GM19351 (cell line): ENCODE results near the gene RNF157.

Experiments used
- ATAC-seq: cut with Tn5 transposase; IDR thresholded peaks from one replicate; pipeline ENCODE4 v1.9.1; 2021; ENCODE audit warnings: mild to moderate bottlenecking, moderate library complexity; ENCODE audit not compliant: unreplicated experiment

Gene RNF157

DNA sequence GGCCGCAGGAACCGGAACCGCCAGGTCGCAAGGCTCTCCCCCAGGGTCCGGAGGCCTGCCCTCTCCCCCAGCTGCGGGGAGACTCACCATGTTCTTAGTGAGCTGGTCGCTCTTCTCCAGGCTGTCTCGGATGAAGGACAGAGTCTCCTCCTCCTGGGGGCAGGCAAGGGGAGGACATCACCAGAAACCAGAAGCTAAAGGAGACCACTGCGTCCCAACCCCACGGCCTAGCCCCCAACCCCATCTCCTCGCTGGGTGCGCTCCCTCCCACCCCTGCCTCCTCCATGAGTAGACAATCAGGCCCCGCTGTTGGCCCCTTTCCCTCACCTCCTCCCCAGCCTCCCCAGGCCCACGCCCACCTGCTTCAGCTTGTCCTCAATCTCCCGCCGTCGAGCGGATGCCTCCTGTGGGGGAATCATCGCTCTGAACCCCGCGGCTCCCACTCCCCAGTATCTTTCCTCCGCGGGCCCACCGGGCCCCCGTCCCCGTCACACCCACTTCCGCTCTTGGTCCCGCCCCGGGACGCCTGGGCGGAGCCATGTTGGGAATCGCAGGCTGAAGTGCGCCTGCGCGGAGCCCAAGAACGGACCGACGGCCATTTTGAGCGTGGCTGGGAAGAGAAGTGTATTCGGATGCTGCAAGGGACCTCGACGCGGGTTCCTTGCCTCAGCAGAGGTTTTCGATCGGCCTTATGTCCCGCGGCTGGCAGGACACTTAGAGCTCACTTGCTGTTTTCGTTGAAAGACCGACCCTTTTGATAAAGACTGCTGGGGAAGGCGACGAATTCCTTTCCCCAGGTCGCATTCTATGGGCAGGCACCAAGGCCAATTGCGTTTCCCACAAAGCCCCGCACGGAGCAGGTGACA, 136.8 kb downstream of the RNF157 start, which contains the start of gene EXOC7:
Gene EXOC7 (minus strand): TSS at position 514 of the 866 bp plus-strand sequence. CDS start 95 bp downstream, at position 419.
- no peak for ATAC-seq

DNA sequence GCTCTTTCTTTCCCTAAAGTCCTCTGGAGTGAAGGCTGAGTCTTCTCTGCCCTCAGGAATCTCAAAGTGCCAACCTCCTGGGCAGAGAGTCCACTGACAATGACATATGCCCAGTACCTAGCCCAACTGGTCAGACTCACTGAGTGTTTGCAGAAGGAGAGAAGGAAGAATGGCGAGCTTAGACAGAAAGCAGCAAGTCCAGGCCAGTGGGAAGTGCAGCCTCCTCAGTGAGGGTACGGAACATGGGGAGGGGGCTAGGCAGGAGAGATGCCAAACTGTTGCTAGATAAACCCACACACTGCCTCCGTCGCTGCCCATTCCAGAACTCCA, 137.4 kb downstream of the RNF157 start:
- no peak for ATAC-seq

DNA sequence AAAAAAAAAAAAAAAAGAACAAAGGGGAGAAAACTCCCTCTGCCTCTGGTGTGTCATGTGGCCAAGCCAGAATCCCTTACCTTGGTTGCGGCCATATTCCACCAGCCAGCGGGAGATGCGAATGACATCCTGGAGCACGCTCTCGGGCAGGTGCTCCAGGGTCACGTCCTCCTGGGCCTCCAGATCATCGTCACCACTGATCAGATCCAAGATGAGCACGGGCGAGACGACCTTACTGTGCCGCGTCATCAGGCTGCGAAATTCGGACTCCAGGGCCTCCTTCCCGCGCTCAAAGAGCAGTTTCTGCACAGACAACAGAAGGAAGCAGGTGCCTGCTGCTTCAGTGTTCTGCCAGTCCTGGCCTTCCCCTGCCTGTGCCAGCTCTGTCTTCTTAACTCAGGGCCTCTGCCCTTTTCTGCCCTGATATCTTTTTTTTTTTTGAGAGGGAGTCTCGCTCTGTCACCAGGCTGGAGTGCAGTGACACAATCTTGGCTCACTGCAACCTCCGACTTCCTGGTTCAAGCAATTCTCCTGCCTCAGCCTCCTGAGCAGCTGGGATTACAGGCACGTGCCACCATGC, 142.5 kb downstream of the RNF157 start:
- ATAC-seq: no peak

DNA sequence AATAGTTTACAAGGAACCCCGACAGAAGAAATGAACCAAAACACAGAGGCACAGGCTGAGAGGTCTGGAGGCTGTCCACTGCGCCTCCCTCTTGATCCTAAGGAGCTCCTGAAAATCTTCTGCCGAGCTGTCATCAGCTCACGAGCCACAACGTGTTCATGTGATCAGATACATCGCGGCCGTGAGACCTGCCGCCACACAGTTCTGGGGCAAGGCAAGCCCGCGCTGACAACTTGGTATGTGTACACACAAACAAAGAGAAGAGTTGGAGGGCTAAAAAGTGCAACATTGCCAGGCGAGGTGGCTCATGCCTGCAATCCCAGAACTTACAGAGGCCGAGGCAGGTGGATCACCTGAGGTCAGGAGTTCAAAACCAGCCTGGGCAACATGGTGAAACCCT, 144.3 kb downstream of the RNF157 start:
- ATAC-seq: no peak

DNA sequence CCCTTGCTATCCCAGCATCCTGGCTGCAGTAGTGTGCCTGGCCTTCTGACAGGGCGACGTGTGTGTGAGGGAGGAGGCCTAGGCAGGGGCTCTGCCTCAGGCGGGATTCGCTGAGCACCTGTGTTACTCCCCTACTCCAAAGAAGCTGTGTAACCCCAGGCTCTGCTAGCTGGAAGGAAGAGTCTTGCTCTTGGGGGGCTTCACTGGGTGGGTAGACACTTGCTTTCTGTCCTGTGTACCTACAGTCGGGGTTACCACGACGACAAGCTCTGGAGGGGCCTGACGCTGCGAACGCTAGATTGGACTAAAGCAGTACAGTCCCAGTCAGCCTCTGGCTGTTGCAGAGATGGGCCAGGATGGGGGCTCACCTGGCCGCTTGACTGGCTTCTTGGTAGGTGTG, 146.2 kb downstream of the RNF157 start:
- ATAC-seq: no peak

DNA sequence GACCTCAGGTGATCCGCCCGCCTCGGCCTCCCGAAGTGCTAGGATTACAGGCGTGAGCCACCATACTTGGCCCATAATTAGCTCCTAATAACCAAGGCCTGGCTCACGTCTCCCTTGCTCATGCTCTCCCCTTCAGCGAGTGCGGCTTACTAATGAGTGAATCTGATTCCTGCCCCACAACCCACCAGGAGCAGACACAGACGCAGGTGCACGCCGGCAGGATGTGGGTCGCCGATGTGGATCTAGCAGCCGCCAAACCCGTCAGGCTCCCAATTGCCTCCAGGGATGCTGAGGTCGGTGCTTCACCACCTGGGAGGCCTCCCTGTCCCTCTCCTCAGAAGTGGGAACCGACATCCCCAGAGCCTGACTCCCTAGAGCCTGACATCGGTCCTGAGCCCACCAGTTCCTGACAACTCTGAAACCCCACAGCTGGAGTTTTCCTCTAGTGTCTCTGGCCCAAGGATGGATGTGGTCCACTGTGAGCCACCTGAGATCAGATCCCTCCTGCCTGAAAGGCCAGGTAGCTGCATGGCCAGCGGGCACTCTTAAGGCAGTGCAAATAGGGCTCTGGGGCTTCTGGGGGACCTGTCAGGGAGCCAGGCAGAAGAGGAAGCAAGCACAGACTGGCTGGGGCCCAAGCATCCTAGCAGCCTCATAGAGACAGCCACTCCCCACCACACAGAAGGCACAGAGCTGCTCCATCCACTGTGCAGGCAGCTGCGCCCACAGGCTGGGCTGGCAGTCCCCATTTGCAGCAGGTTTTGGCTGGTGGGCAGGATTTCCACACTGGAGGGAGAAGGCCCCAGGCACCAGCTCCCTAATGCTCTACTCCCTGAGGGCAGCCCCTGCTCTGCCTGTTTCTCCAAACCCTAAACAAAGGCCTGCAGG, 147.5 kb downstream of the RNF157 start:
- no peak for ATAC-seq
